Measurements from ENCODE around the gene PIP4K2A.

PIP4K2A gene

GRCh38 chr10:22670788-22671187, 43.6 kb downstream of the PIP4K2A start:
- Histone ChIP-seq H3K36me3 (ENCODE audit: control insufficient read depth, insufficient read depth, low read length) (no peaks in the 10 kb centered on the region), H3K9me3 (ENCODE audit: control insufficient read depth, low read length) (no peaks in the 10 kb centered on the region), H3K4me3 (ENCODE audit: insufficient read depth, low read depth, low read length) (no peak overlapping the region), H3K27me3 (ENCODE audit: control insufficient read depth, insufficient read depth, low read length, poor library complexity, severe bottlenecking) (no peaks in the 10 kb centered on the region), H3K4me1 (ENCODE audit: control insufficient read depth, insufficient read depth, low read length) (peaks cover 9% of the 10 kb centered on the region), H3K27ac (ENCODE audit: insufficient read depth, low read depth, low read length, poor library complexity, severe bottlenecking) (no peak overlapping the region)
- 90 to 97% methylated on average over 5 of the region's 5 CpGs for WGBS, 2 experiments

GRCh38 chr10:22669163-22669711, 45.1 kb downstream of the PIP4K2A start:
- Histone ChIP-seq H3K36me3 (ENCODE audit: control insufficient read depth, insufficient read depth, low read length) (no peaks in the 10 kb centered on the region), H3K4me3 (ENCODE audit: insufficient read depth, low read depth, low read length) (no peak overlapping the region)

GRCh38 chr10:22667093-22667480, 47.3 kb downstream of the PIP4K2A start:
- Histone ChIP-seq H3K4me1 (ENCODE audit: control insufficient read depth, insufficient read depth, low read length) (peaks cover 3% of the 10 kb centered on the region), H3K27me3 (ENCODE audit: control insufficient read depth, insufficient read depth, low read length, poor library complexity, severe bottlenecking) (no peaks in the 10 kb centered on the region), H3K4me3 (ENCODE audit: insufficient read depth, low read depth, low read length) (no peak overlapping the region), H3K36me3 (ENCODE audit: control insufficient read depth, insufficient read depth, low read length) (no peaks in the 10 kb centered on the region), H3K9me3 (ENCODE audit: control insufficient read depth, low read length) (no peaks in the 10 kb centered on the region), H3K27ac (ENCODE audit: insufficient read depth, low read depth, low read length, poor library complexity, severe bottlenecking) (no peak overlapping the region)
- WGBS, 2 experiments: 93% methylated on average over 1 of the region's 2 CpGs

More at GRCh38 chr10:22669163-22669711, 45.1 kb downstream of the PIP4K2A start:
- peaks cover 8% of the 10 kb centered on the region for H3K4me1 ChIP-seq (ENCODE audit: control insufficient read depth, insufficient read depth, low read length)
- 91 to 95% methylated on average over 13 of the region's 13 CpGs for WGBS, 2 experiments
- H3K9me3 ChIP-seq (ENCODE audit: control insufficient read depth, low read length): no peaks in the 10 kb centered on the region
- H3K27ac ChIP-seq (ENCODE audit: insufficient read depth, low read depth, low read length, poor library complexity, severe bottlenecking): no peak overlapping the region
- H3K27me3 ChIP-seq (ENCODE audit: control insufficient read depth, insufficient read depth, low read length, poor library complexity, severe bottlenecking): no peaks in the 10 kb centered on the region

DNA sequence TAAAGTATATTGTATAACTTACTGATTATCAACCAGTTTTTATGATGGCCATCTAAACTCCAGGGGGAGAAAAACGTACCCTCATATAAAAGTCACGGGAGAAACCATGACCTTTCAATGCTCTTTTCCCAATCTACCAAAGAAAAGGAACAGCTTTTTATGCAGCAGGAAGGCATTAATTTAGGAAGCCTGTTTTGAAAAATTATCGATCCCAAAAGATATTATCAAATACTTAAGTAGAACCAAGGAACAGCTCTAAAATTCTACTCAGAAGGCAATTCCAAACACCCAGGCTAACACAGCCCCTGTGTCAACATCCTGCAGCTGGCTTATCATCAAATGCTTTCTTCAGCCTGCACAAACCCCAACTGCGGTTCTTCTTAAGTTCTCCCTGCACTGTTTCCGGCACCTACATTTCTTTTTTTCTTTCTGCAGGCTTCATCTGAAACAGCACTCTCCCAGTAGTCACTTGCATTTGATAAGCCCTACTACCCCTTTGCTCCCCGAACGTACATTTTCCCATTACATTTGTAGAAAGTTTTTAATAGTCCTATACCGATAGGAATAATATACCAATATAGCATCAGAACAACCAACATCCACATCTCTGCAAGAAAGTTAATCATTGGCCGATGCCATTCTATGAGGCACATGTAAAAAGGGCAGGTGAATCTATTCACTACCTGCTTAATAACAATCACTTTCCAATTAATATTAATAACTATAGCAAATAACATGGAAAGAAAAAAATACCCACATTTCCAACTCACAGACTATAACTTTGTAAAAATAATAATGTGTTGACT, 47.9 kb downstream of the PIP4K2A start:
- H3K27ac ChIP-seq (ENCODE audit: insufficient read depth, low read depth, low read length, poor library complexity, severe bottlenecking): no peak overlapping the region
- peaks cover 3% of the 10 kb centered on the region for H3K4me1 ChIP-seq (ENCODE audit: control insufficient read depth, insufficient read depth, low read length)
- no peaks in the 10 kb centered on the region for H3K36me3 ChIP-seq (ENCODE audit: control insufficient read depth, insufficient read depth, low read length)
- H3K9me3 ChIP-seq (ENCODE audit: control insufficient read depth, low read length): no peaks in the 10 kb centered on the region
- no peak overlapping the region for H3K4me3 ChIP-seq (ENCODE audit: insufficient read depth, low read depth, low read length)
- WGBS, 2 experiments: 91% methylated on average over 9 of the region's 9 CpGs
- no peaks in the 10 kb centered on the region for H3K27me3 ChIP-seq (ENCODE audit: control insufficient read depth, insufficient read depth, low read length, poor library complexity, severe bottlenecking)

DNA sequence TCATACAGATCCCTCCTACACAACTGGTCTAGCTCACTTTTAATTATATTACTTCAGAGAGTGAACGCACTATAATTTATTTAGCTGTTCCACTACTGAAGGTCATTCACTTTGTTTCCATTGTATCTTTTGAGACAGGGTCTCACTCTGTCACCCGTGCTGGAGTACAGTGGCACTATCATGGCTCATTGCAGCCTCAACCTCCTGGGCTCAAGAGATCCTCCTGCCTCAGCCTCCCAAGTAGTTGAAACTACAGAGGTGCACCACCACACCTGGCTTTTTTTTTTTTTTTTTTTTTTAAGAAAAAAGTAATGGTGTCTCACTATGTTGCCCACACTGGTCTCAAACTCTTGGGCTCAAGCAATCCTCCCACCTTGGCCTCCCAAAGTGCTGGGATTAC, 49.0 kb downstream of the PIP4K2A start:
- Histone ChIP-seq H3K27ac (ENCODE audit: insufficient read depth, low read depth, low read length, poor library complexity, severe bottlenecking) (no peak overlapping the region), H3K36me3 (ENCODE audit: control insufficient read depth, insufficient read depth, low read length) (no peaks in the 10 kb centered on the region), H3K27me3 (ENCODE audit: control insufficient read depth, insufficient read depth, low read length, poor library complexity, severe bottlenecking) (no peaks in the 10 kb centered on the region), H3K4me1 (ENCODE audit: control insufficient read depth, insufficient read depth, low read length) (peaks cover 3% of the 10 kb centered on the region), H3K9me3 (ENCODE audit: control insufficient read depth, low read length) (no peaks in the 10 kb centered on the region), H3K4me3 (ENCODE audit: insufficient read depth, low read depth, low read length) (no peak overlapping the region)
- WGBS, 2 experiments: 87 to 94% methylated on average over 2 of the region's 2 CpGs

GRCh38 chr10:22662733-22663330, 51.5 kb downstream of the PIP4K2A start:
- H3K27me3 ChIP-seq (ENCODE audit: control insufficient read depth, insufficient read depth, low read length, poor library complexity, severe bottlenecking): no peaks in the 10 kb centered on the region
- H3K4me1 ChIP-seq (ENCODE audit: control insufficient read depth, insufficient read depth, low read length): peaks cover 11% of the 10 kb centered on the region
- no peak overlapping the region for H3K27ac ChIP-seq (ENCODE audit: insufficient read depth, low read depth, low read length, poor library complexity, severe bottlenecking)
- H3K9me3 ChIP-seq (ENCODE audit: control insufficient read depth, low read length): no peaks in the 10 kb centered on the region
- no peaks in the 10 kb centered on the region for H3K36me3 ChIP-seq (ENCODE audit: control insufficient read depth, insufficient read depth, low read length)
- WGBS, 2 experiments: 84 to 85% methylated on average over 5 to 6 of the region's 6 CpGs
- H3K4me3 ChIP-seq (ENCODE audit: insufficient read depth, low read depth, low read length): no peak overlapping the region

GRCh38 chr10:22659866-22660265, 54.5 kb downstream of the PIP4K2A start:
- Histone ChIP-seq H3K36me3 (ENCODE audit: control insufficient read depth, insufficient read depth, low read length) (no peaks in the 10 kb centered on the region), H3K27ac (ENCODE audit: insufficient read depth, low read depth, low read length, poor library complexity, severe bottlenecking) (no peak overlapping the region), H3K9me3 (ENCODE audit: control insufficient read depth, low read length) (no peaks in the 10 kb centered on the region), H3K4me3 (ENCODE audit: insufficient read depth, low read depth, low read length) (no peak overlapping the region), H3K27me3 (ENCODE audit: control insufficient read depth, insufficient read depth, low read length, poor library complexity, severe bottlenecking) (no peaks in the 10 kb centered on the region), H3K4me1 (ENCODE audit: control insufficient read depth, insufficient read depth, low read length) (peaks cover 18% of the 10 kb centered on the region)
- 89 to 93% methylated on average over 8 of the region's 8 CpGs for WGBS, 2 experiments

DNA sequence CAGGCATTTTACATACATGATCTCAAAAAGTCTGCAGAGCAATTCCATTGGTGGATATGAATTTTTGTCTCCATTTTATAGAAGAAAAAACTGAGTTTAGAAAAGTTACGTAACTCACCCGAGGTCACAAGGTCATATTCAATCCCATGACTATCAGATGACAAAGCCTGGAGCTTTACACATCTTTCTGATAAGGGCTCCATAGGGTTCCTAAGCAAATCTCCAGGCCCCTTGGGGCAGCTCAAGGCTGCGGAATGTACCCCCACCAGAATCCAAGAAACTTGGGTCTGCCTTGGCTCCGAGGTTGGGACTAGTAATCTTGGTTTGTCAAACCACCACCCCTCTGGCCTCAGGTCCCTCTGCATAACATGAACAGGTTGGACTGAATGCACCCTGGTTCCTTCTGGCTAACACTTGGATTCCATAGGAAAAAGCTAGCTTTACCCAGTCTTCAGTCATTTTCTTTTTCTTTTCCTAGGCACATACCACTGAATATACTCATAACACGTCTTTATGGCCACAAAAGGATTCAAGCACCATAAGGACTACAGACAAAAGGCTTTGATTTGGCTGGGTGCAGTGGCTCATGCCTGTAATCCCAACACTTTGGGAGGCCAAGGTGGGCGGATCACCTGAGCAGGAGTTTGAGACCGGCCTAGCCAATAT, 55.5 kb downstream of the PIP4K2A start:
- Histone ChIP-seq H3K4me1 (ENCODE audit: control insufficient read depth, insufficient read depth, low read length) (peaks cover 18% of the 10 kb centered on the region), H3K27me3 (ENCODE audit: control insufficient read depth, insufficient read depth, low read length, poor library complexity, severe bottlenecking) (no peaks in the 10 kb centered on the region), H3K9me3 (ENCODE audit: control insufficient read depth, low read length) (no peaks in the 10 kb centered on the region), H3K4me3 (ENCODE audit: insufficient read depth, low read depth, low read length) (no peak overlapping the region), H3K27ac (ENCODE audit: insufficient read depth, low read depth, low read length, poor library complexity, severe bottlenecking) (no peak overlapping the region), H3K36me3 (ENCODE audit: control insufficient read depth, insufficient read depth, low read length) (no peaks in the 10 kb centered on the region)
- 82 to 86% methylated on average over 7 of the region's 7 CpGs for WGBS, 2 experiments

DNA sequence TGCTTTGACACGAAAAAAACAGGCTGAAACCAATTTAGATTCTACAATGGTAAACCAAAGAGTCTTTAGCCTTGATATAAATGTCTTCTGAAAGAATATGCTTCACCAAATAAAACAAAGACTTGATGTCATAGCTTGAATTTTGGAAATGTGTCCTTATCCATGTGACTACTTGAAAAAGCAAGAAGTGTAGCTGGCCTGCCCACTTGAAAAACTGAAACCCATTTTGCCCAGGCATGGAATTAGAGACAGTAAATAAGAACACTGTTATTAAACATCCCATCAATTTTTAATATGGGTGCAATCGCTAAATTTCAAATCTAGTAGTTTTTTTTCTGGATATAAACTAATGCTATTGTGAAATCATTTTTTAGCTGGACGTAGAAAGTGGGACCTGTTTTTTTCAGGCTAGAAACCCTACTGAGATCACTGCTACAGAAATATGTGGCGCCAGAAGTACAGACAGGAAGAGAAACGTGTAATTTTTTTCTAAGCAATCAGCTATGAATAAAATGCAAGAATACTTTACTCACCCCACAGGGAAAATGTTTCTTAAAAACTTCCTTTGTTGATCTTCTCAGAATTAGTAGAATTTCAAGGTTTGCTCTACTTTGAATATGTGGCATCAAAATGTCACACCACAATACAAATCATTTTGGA, 56.7 kb downstream of the PIP4K2A start:
- no peak overlapping the region for H3K27ac ChIP-seq (ENCODE audit: insufficient read depth, low read depth, low read length, poor library complexity, severe bottlenecking)
- H3K27me3 ChIP-seq (ENCODE audit: control insufficient read depth, insufficient read depth, low read length, poor library complexity, severe bottlenecking): no peaks in the 10 kb centered on the region
- 93 to 94% methylated on average over 4 to 5 of the region's 5 CpGs for WGBS, 2 experiments
- no peaks in the 10 kb centered on the region for H3K36me3 ChIP-seq (ENCODE audit: control insufficient read depth, insufficient read depth, low read length)
- H3K9me3 ChIP-seq (ENCODE audit: control insufficient read depth, low read length): no peaks in the 10 kb centered on the region
- peaks cover 18% of the 10 kb centered on the region for H3K4me1 ChIP-seq (ENCODE audit: control insufficient read depth, insufficient read depth, low read length)
- no peak overlapping the region for H3K4me3 ChIP-seq (ENCODE audit: insufficient read depth, low read depth, low read length)

- no peak overlapping the region for H3K4me3 ChIP-seq (ENCODE audit: insufficient read depth, low read depth, low read length)
- no peaks in the 10 kb centered on the region for H3K36me3 ChIP-seq (ENCODE audit: control insufficient read depth, insufficient read depth, low read length)
- WGBS, 2 experiments: 93 to 94% methylated on average over 4 of the region's 4 CpGs
- H3K9me3 ChIP-seq (ENCODE audit: control insufficient read depth, low read length): no peaks in the 10 kb centered on the region
- H3K27me3 ChIP-seq (ENCODE audit: control insufficient read depth, insufficient read depth, low read length, poor library complexity, severe bottlenecking): no peaks in the 10 kb centered on the region
- H3K27ac ChIP-seq (ENCODE audit: insufficient read depth, low read depth, low read length, poor library complexity, severe bottlenecking): no peak overlapping the region
- H3K4me1 ChIP-seq (ENCODE audit: control insufficient read depth, insufficient read depth, low read length): peaks cover 18% of the 10 kb centered on the region
Measured at GRCh38 chr10:22657024-22657423, 57.4 kb downstream of the PIP4K2A start.

All from ectodermal cell (in vitro differentiated cells).